HG03565 (cell line): ENCODE measurements around the gene HS1BP3.

ENCODE experiments used
- ATAC-seq: cut with Tn5 transposase; IDR thresholded peaks from one replicate; pipeline ENCODE4 v1.9.1; 2021; ENCODE audit warnings: mild to moderate bottlenecking, moderate library complexity; ENCODE audit not compliant: unreplicated experiment

Gene HS1BP3

DNA sequence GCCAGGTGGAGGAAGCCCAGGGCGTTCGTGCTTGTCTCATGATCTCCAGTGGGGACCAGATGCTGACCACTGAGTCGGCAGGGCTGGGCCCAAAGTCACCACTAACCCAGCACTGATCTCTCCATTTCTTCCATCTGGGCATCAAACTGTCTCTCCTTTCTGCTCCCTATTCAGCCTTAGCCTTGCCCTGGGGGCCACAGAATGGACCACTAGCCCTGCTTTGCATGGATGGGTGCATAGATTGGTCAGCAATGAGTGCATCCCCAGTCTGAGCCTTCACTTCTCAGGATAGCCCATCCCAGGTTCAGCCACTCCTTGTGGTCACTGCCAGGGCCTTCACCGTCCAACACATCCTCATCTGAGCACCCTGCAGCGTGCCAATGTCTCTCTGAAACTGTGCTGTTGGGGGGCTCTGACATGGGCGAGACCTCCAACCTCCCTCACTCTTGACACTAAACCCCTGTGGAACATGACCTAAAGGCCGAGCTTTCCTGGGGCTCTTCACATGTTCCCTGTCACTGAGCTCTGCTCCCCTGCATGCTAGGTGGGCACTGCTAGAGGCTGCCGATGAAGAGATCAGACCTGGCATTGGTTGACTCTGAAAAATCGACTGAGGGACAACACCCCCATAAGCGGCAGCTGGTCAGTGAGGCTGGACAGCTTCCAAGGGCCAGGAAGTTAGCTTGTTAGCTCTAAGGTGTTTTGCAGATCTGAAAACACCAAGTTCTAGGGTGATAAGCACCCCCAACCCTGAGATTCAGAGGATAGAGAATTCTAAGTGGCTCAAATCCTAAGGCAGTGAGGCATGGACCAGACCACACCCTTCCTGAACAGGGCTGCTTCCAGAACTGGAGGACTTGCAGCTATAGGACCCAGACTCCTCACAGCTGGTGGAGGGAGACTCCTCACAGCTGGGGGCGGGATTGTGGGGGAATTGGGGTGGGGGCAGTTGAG, 61.7 kb downstream of the HS1BP3 start:
- no peak for ATAC-seq

DNA sequence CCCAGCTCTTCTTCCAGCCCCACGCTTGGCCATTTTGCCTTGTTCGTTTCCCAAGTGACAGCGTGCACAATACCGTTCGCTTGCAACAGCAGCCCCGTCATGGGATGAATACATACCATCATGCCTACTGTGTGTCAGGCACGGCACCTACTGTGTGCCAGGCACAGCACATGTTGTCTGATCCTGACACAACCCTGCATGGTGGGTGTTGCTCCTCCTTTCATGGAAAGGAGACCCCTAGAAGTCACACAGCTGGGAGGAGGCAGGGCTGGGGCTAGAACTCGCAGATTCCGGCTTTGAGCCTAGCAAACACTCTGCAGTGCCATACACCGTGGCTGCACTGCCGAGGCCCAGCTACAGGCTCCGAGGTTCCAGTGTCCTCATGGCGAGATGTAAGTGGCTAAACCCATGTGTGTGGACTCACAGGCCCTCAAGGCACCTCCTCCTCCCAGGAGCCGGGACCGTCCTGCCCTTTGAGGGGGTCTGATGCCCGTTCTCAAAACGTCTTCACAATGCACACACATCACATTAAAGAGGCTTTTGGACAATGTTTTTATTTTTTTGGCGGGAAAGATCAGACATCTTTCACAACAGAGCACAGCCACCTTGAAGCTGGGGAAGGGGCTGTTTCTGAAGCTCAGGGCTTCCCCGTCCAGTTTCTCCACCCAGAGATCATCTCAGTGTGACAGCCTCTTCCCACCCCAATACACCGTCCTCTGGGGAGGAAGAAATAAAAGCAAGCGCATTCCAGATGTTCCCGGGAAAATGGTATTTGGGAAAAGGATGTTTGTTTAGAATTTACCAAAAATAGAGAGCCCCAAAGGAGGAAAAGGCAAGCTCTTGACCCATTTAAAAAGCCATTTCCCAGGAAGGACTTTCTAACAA, 64.9 kb downstream of the HS1BP3 start:
- no peak for ATAC-seq

DNA sequence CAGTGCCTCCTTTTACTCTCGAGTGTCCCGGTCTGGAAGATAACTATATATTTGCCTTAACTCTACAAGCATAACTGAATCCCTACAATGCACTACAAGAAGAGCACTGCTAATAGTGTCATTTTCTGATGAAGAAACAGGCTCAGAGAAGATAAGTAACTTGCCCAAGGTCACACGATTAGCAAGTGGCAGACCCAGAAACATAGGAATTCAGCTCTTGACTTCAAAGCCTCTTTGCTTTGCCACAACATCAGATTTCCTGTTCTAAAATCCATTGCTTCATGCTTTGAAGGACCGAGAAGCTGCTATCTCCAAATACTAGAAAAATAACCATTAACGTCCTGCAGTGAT, 65.6 kb downstream of the HS1BP3 start:
- no peak for ATAC-seq

DNA sequence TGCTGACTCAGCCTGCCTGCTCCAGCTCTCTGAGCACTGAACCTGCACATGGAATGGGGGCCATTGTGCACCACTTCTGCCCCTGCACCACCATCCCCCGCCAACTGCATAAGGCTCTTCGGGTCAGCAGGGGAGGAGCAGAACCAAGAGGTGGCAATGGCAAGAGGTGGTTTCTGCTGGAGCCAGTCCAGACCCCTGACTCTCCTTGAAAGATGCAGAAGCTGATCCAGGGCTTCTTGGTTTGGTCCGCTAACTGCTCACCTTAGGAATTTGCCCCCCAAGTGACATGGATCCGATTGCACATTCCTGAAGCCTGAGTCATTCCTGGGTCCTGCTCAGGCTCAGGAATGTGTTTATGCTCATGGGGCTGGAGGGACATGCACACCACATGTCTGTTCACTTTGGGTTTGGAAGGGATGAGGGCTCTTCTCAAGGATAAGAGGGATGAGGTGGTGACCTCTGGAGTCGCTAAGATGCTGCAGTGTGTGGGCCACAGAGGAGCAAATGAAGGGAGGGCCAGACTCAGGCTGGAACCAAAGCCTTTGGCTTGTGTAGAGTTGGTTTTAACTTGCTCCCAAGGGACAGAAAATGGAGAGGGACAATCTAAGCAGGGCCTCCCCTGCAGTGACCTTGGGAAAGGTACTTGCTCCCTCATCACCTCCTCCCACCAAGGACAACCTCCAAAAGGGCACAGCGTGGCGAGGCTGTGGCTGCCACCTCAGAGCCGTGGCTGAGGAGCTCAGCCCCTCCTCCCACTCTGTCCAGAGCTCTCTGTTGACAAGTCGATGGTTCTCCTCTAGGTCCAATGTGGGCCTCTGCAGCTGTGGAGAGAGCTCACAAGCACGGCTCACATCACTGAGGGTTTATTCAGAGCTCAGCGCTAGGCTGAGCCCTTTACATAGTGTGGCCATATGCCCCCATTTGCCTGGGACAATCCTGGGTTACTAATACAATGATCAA, 66.2 kb downstream of the HS1BP3 start:
- ATAC-seq, result no peak

DNA sequence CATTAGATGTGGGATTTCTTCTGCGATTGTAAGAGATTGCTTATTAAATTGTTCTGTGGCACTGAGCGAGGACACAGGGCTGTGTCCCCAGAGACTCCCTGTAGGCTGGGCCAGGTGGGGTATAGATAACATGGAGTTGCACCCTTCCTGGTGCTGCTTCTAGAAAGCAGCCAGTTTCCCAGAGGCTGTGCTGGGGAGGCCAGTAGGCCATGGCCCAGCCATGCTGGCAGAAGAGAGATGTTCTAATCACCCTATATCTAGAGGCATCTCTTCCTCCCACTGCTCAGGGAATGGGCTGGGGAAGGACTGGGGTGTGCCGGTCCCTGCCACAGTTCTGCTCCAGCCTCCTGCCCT, 66.9 kb downstream of the HS1BP3 start:
- ATAC-seq, result no peak

DNA sequence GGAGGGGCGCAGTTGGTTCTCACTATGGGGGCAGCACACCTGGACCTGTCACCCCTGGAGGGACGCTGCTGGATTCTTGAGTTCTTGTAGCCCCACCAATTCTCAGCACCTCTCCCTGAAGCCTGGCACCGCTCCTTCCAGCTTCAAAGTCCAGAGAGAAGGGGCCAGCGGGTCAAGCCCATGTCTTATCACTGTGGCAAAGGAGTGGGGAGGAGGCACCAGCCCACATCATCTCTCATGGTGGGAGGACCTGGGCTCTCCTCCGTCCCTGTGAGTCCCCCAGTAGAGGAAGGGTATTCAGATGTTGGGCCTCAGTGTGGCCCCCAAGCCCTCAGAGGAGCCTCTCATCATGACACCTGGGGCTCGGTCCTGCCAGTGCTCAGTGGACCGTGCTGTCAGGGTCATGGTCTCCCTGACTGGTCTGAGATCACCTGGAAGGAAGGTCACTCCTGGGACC, 67.4 kb downstream of the HS1BP3 start:
- no peak for ATAC-seq

DNA sequence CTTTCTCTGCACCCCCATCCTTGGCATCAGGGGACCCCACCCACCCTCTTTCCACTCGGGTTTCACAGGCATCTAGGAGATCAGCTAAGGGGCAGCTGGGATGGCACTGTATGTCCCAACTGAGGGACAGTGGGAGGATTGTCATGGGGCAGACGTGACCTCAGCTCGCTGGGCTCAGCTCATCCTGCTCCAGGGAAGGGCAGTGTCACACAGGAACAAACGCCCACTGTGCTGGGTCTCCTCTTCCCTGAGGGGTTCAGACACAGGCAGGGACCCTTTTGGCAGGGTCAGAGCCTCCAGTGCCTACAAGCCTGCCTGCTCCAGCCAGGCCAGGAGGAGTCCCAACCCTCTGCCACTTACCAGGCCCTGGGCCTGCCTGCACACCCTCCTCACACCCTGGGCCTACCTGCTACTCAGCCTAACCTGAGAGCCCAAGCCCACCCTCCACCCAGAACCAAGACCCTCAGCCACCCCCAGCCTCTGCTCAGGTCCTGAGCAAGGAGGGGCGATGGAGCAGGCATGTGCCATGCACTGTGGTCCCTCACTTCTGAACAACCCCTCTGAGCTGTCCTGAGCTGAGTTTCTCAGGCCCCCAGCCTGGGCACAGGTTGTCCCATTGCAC, 68.2 kb downstream of the HS1BP3 start:
- ATAC-seq, result no peak

DNA sequence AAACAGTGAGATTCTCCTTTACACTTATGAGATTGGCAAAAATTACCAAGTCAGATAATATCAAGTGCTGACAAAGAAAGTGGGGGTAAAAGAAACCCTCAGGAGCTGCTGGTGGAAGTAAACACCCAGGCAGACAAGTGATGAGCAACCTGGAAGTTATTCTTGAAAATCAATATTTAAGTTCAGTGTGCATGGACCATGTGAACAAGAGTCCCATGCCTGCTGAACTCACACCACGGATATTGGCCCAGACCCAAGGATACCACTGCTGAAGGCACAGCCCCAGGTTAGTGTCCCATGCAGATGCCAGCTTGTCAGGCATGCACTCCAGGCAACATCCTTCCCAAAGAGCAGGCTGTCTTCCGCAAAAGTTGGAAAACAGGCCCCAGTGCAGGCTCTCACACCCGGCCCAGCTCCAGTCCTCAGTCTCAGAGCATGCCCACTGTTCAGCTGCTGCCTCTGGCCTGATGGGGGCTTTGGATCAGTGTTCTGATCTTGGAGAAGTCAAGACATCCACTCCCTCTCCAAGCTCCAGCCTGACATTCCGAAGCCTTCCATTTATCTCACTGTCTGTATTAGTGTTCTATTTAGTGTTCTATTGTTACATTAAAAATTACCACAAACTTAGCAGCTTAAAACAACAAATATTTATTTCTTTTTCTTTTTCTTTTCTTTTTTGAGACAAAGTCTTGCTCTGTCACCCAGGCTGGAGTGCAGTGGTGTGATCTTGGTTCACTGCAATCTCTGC, 70.0 kb downstream of the HS1BP3 start:
- ATAC-seq, result no peak

DNA sequence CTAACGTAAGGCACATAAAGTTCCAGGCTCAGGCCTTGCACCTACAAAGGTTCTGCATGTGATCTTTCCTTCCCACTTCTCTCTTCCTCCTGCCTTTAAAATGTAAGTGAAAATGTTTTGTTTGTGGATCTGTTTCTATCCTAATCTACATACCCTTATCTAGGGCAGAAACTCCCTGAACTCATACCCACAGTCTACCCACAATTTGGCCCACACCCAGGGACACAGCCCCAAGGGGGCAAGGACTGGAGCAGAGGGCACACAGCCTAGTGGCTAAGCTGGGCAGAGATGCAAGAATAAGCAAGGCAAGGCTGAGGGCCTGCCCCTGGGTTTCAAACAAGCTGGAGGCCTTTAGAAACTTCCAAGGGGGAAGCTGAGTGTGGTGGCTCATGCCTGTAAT, 71.0 kb downstream of the HS1BP3 start:
- no peak for ATAC-seq

DNA sequence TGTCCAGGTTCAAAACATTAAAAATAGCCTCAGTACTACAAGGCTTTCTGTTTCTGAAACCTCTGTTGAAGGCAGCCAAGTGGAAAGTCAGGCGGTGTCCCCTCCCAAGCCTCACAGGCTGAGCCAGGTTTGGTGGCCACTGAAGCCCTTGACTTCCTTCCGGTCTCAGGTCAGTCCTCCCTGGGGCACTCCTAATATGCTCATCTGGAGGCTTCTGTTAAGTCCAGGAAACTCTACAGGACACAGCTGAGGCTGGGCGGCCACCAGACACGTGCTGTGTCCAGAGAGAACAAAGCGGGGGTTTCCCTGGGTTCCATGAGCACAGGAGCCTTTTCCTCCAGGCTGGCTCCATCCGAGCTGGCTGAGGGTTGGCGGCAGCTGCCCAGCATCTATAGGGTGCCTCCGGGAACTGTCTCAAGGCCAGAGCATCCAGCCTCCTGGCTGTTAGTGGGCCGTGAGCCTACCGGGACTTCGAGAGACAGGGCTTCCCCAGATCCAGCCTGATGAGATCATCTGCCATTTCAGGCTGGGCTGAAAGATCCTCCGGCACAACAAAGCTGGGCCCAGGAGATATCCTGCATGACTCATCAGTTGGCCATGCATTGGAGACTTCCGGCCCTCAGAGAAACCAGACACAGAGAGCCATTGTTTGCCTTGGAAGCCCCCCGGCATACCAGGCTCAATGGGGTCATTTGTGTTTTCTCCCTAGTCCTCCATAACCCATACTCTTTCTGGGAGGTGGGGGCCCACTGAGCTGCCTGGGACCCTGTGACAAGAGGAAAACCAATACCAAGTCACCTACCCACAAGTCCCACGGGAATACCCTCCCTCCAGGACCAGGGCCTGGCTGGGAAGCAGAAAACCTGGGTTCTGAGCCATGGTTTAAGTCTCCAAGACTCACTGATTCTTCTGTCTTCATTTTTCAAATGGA, 71.7 kb downstream of the HS1BP3 start:
- ATAC-seq, result peak; percentile 68

DNA sequence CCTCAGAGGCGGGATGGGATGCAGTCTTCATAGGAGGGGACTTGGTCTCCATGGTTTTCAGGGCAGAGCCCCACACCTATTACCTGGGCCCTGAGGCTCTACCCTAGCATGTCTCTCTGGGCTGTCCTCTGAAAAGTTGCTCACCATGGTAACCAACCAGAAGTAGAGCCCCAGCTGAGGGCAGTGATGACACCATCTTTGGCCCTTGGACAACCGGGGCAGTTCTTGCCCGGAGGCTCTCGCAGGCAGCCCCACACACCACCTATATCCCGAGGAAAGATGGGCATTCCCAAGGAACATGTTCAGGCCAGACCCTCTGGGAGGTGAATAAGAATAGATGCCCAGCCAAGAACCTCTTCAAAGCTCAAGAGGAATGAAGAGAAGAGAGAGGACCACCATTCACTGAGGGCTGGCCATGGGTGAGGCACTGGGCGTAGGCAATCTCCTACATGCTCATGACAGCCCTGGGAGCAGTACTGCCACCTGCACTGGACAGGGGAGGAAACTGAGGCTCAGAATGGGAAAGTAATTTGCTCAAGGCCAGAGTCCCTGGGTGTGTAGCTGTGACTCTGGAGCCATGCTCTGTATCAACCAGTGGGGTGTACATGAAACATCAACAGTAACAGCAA, 72.5 kb downstream of the HS1BP3 start:
- ATAC-seq, result no peak

DNA sequence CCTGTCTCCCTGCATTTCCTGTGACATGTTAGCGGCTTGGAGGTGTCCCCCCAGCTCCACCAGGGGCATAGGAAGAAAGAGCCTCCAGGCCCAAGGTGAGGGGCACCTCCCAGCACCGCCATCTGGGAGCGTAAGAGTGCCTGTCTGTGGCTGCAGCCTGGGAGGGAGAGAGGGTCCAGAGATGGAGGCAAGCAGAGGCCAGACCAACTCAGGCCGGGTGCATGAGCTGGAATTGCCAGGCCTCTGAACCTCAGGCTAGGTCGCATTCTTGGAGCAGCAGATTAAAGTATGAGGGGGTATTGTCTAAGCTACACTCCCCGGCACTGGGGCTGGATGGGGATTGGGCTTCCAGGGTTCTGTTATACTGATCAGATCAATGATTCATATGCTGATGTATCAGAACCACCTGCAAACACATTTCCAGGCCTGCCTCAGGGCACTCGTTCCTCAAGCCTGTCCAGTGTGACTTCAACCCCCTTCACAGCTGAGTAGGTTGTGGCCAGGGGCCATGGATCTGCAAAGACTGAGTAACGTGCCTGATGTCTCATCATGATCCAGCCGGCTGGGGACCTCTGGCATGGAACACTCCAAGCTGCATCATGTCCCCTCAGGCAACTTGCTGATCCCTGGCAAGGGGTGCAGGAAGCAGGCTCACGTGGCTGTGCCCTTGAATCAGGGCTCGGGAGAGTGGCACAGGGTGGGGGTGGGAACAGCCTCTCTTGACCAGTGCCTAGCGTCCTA, 73.2 kb downstream of the HS1BP3 start:
- ATAC-seq, result no peak

DNA sequence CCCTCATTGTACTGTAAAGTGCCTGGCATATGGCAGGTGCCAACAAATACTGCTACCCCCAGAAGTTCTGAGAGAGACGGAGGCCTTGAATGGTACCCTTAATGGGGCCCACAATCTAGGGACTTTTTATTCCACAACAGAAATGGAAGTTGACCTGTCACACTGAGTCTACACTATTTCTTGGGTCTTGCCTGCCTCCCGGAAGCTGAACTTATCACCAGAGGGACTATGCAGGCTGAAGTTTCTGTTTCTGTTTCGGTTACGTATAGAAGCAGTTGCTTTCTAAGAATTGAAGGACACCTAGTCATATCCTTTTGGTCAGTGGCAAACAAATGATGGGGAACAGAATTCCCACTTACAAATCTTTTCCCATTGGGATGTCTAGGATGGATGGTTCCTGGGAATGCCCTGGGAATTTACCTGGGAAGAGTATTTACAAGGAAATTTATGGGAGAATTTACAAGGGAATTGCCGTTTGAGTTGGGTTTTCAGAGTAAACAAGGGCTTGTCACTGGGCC, 74.2 kb downstream of the HS1BP3 start:
- ATAC-seq, result peak; percentile 69

DNA sequence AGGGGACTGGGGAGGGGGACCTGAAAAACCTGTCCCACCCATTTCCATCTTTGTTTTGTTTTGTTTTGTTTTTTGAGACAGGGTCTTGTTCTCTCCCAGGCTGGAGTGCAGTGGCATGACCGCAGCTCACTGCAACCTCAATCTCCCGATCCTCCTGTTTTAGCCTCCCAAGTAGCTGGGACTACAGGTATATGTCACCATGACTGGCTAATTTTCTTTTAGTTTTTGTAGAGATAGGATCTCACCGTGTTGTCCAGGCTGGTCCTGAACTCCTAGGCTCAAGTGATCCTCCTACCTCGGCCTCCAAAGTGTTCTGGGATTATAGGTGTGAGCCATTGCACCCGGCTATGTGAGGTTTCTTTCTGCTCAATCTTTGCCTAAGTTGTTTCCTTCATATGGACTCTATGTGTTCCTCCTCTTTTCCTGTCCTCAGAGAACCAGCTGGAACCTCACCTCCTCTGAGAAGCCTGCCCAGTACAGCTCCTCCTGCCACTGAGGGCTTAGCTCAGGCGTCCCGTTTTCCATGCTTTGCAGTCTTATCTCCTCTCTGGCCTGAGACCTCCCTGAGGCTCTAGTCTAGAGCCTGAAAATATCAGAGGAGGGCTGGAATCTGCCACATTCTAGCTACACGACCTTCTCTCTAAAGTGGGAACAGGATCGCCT, 74.8 kb downstream of the HS1BP3 start:
- no peak for ATAC-seq

DNA sequence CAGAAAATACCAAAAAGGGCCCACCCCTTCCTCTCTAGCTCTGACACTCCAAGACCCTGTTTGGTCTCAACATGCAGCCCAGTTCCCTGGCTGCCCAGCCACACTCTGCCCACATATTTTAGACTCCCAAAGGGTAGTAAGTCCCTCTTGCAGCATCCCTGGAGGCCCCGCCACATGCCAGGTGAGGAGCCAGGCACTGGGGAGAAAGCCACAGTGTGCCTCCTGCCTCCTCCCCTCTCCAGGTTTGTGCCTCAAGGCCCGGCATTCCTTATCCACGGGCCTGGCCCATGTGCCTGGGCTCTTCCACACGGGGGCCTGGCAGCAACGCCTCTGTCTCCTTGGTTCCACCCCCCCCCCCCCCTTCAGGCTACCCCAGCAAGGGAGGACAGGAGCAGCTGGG, 75.5 kb downstream of the HS1BP3 start:
- ATAC-seq, result no peak

DNA sequence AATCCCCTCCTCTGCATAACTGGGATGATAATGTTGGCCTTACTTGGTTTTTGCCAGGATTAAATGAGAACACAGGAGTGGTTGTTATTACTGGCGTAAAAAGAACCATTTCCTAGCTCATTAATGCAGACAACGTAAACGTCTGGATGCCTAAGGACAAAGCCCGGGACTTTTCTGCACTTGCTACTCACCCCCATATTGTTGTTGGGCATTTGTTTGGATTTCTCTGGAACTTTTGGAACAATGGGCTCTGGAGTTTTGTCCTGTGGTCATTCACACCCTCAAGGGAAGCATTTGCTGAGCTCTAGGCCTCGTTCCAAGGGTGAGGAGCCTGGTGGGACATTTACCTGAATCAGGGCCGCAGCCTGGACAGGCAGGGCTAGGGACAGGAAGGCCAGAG, 76.0 kb downstream of the HS1BP3 start:
- no peak for ATAC-seq
